MM.1S (cell line): ENCODE results near the gene UXS1.

Experiments used
- EZH2 ChIP-seq: fragments of 300-600 bp; sonication (generic); optimal IDR thresholded peaks from 2 replicates; pipeline ENCODE3; 2017; ENCODE audit warnings: low read depth, mild to moderate bottlenecking, antibody characterized with exemption, low read length, mixed read lengths
- TF ChIP-seq, protein P1 (sequence below): fragments of 300-600 bp; sonication (generic); IDR thresholded peaks from 2 replicates; pipeline ENCODE4 v1.5.1; 2016; ENCODE audit warnings: antibody characterized with exemption, low read length, mixed read lengths

DNA sequence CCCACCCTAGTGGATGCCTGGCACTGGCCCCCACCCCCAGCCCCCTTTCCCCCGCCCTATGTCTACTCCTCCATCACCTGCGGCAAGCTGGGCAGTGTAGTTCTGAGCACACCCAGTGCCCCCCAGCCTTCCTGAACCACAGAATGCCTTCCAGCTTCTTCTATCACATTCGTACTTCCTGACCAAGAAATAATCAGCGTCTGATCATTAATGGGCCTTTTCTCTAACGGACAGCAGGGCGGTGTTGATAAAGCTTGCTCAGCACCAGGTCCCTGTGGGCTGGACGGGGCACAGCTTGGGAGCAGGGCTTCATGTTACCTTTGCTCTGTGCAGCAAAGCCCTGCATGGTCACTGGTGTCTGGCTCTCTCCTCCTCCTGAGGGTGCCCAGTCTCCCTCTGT lies 15.4 kb downstream of the UXS1 start:
- TF ChIP-seq, protein P1, sequence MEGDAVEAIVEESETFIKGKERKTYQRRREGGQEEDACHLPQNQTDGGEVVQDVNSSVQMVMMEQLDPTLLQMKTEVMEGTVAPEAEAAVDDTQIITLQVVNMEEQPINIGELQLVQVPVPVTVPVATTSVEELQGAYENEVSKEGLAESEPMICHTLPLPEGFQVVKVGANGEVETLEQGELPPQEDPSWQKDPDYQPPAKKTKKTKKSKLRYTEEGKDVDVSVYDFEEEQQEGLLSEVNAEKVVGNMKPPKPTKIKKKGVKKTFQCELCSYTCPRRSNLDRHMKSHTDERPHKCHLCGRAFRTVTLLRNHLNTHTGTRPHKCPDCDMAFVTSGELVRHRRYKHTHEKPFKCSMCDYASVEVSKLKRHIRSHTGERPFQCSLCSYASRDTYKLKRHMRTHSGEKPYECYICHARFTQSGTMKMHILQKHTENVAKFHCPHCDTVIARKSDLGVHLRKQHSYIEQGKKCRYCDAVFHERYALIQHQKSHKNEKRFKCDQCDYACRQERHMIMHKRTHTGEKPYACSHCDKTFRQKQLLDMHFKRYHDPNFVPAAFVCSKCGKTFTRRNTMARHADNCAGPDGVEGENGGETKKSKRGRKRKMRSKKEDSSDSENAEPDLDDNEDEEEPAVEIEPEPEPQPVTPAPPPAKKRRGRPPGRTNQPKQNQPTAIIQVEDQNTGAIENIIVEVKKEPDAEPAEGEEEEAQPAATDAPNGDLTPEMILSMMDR = no peak
- no peak for TF ChIP-seq EZH2
